H1 (cell line): ENCODE measurements around the gene CPSF7. TPM values are rescaled to one million over a fixed set of nuclear protein-coding genes. Genes with fewer than 3 reads are reported as not detected.

Source experiments
- CTCF ChIA-PET: fragments of 300-600 bp; sonication (Branson Sonifier 250); formaldehyde crosslinking; loops from one replicate; lab custom pipeline; 2021; ENCODE audit not compliant: partially characterized antibody; lab: Charles Lee
- POLR2A ChIA-PET: fragments of 300-600 bp; sonication (Branson Sonifier 250); formaldehyde crosslinking; loops from one replicate; lab custom pipeline; 2021; ENCODE audit warnings: inconsistent platforms; ENCODE audit not compliant: partially characterized antibody; lab: Charles Lee
- DNase-seq, 2 experiments: peaks; one replicate each; pipeline versions ENCODE4 v3.0.0 to v3.0.0-alpha.2; 2010 to 2022; ENCODE audit warnings: low spot score in 2 of 2, low read depth in 1 of 2, mixed read lengths in 1 of 2
- FAIRE-seq: peaks from 2 replicates; lab custom pipeline; 2011; peaks lifted over from hg19 to GRCh38; lab: Jason Lieb, UNC
- H2AFZ ChIP-seq: 2 replicates; pipeline ENCODE4 v1.8.1; 2012; ENCODE audit warnings: low read length, inconsistent platforms
- H2AK5ac ChIP-seq: 2 replicates; pipeline ENCODE4 v1.6.1; 2013; ENCODE audit warnings: low read depth, low read length
- H2BK120ac ChIP-seq: replicated peaks from 2 replicates; pipeline ENCODE3; 2013; ENCODE audit warnings: low read depth, low read length, inconsistent platforms
- H2BK12ac ChIP-seq: 2 replicates; pipeline ENCODE4 v1.6.1; 2013; ENCODE audit warnings: low read depth, low read length
- H2BK15ac ChIP-seq: 2 replicates; pipeline ENCODE4 v1.6.1; 2013; ENCODE audit warnings: low read length
- H2BK20ac ChIP-seq: 2 replicates; pipeline ENCODE4 v1.6.1; 2013; ENCODE audit warnings: low read length
- H2BK5ac ChIP-seq: 2 replicates; pipeline ENCODE4 v1.6.1; 2013; ENCODE audit warnings: low read depth, low read length
- H3K14ac ChIP-seq: 2 replicates; pipeline ENCODE4 v1.6.1; 2013; ENCODE audit warnings: inconsistent platforms; ENCODE audit not compliant: insufficient read length
- H3K18ac ChIP-seq: 2 replicates; pipeline ENCODE4 v1.6.1; 2013; ENCODE audit warnings: low read length; ENCODE audit errors: extremely low read depth
- H3K23ac ChIP-seq: 2 replicates; pipeline ENCODE4 v1.6.1; 2013; ENCODE audit warnings: inconsistent platforms; ENCODE audit not compliant: insufficient read length
- H3K23me2 ChIP-seq: 2 replicates; pipeline ENCODE4 v1.6.1; 2013; ENCODE audit warnings: low read depth, low read length
- H3K27ac ChIP-seq: 2 replicates; pipeline ENCODE4 v1.6.1; 2011; ENCODE audit warnings: low read depth, low read length, inconsistent platforms
- H3K27me3 ChIP-seq, 4 experiments: replicated peaks in 1 of 4; 1 replicate in 1 of 4; 2 replicates in 3 of 4; pipeline versions ENCODE4 v1.6.1 to v1.8.1; 2011 to 2013; ENCODE audit warnings: low read length in 3 of 4, mild to moderate bottlenecking in 3 of 4, inconsistent platforms in 2 of 4, mixed read lengths in 2 of 4, moderate library complexity in 1 of 4; ENCODE audit not compliant: control insufficient read depth in 3 of 4, insufficient read depth in 3 of 4; ENCODE audit errors: extremely low read depth in 1 of 4
- H3K36me3 ChIP-seq, 4 experiments: 2 replicates each; pipeline versions ENCODE4 v1.6.1 to v1.8.1; 2011 to 2013; ENCODE audit warnings: mild to moderate bottlenecking in 4 of 4, low read length in 3 of 4, moderate library complexity in 2 of 4, control low read depth in 1 of 4, inconsistent platforms in 1 of 4; ENCODE audit not compliant: insufficient read depth in 4 of 4, control insufficient read depth in 2 of 4
- H3K4ac ChIP-seq: replicated peaks from 2 replicates; pipeline ENCODE3; 2013; ENCODE audit warnings: low read length, low read depth, mixed read lengths, inconsistent platforms; ENCODE audit not compliant: insufficient read length
- H3K4me1 ChIP-seq, 4 experiments: replicated peaks in 1 of 4; 1 replicate in 1 of 4; 2 replicates in 3 of 4; pipeline versions ENCODE4 v1.6.1 to v1.8.1; 2011 to 2013; ENCODE audit warnings: low read length in 3 of 4, inconsistent platforms in 2 of 4, mixed read lengths in 1 of 4; ENCODE audit not compliant: insufficient read depth in 4 of 4, control insufficient read depth in 3 of 4
- H3K4me2 ChIP-seq, 2 experiments: 2 replicates each; pipeline versions ENCODE4 v1.6.1 to v1.8.1; 2011 to 2013; ENCODE audit warnings: low read depth in 2 of 2, low read length in 2 of 2, control low read depth in 1 of 2, inconsistent platforms in 1 of 2, mild to moderate bottlenecking in 1 of 2; ENCODE audit not compliant: insufficient read depth in 1 of 2
- H3K4me3 ChIP-seq, 4 experiments: fragments of 200-600, 300-600 bp in 1 of 4; sonication (generic), shearing (Covaris generic), sonication (Bioruptor Twin) in 1 of 4; 2 replicates each; pipeline versions ENCODE4 v1.5.1 to v1.8.1; 2011 to 2016; ENCODE audit warnings: low read length in 4 of 4, low read depth in 3 of 4, control low read depth in 2 of 4, inconsistent platforms in 2 of 4, mild to moderate bottlenecking in 2 of 4, mixed read lengths in 1 of 4, moderate library complexity in 1 of 4; ENCODE audit not compliant: insufficient read depth in 2 of 4; ENCODE audit errors: extremely low read depth in 1 of 4
- H3K56ac ChIP-seq: replicated peaks from 2 replicates; pipeline ENCODE3; 2013; ENCODE audit warnings: low read depth, mild to moderate bottlenecking, mixed read lengths, low read length, inconsistent platforms; ENCODE audit not compliant: insufficient read length
- H3K79me1 ChIP-seq: 2 replicates; pipeline ENCODE4 v1.6.1; 2013; ENCODE audit warnings: low read depth, low read length, control low read depth
- H3K79me2 ChIP-seq, 2 experiments: 2 replicates each; pipeline versions ENCODE4 v1.6.1 to v1.8.1; 2012 to 2013; ENCODE audit warnings: low read length in 2 of 2, mild to moderate bottlenecking in 2 of 2, inconsistent platforms in 1 of 2; ENCODE audit not compliant: insufficient read depth in 2 of 2, control insufficient read depth in 1 of 2
- H3K9ac ChIP-seq, 4 experiments: replicated peaks in 1 of 4; 1 replicate in 1 of 4; 2 replicates in 3 of 4; pipeline versions ENCODE4 v1.6.1 to v1.8.1; 2011 to 2013; ENCODE audit warnings: low read depth in 3 of 4, low read length in 3 of 4, control low read depth in 2 of 4, mild to moderate bottlenecking in 2 of 4, moderate library complexity in 2 of 4, inconsistent platforms in 1 of 4; ENCODE audit errors: extremely low read depth in 1 of 4
- H3K9me3 ChIP-seq, 2 experiments: 2 replicates each; pipeline versions ENCODE4 v1.6.1 to v1.8.1; 2012 to 2013; ENCODE audit warnings: mild to moderate bottlenecking in 2 of 2, moderate library complexity in 2 of 2, control low read depth in 1 of 2, inconsistent platforms in 1 of 2, low read depth in 1 of 2, low read length in 1 of 2, mixed read lengths in 1 of 2; ENCODE audit not compliant: insufficient read depth in 2 of 2
- H4K20me1 ChIP-seq, 2 experiments: replicated peaks in 1 of 2; 2 replicates each; pipeline versions ENCODE3 to v1.8.1; 2011 to 2013; ENCODE audit warnings: inconsistent platforms in 2 of 2, low read length in 2 of 2, mild to moderate bottlenecking in 1 of 2; ENCODE audit not compliant: insufficient read depth in 2 of 2, control insufficient read depth in 1 of 2
- H4K5ac ChIP-seq: 2 replicates; pipeline ENCODE4 v1.6.1; 2013; ENCODE audit warnings: low read length, low read depth, mixed read lengths, inconsistent platforms; ENCODE audit not compliant: insufficient read length
- H4K8ac ChIP-seq: 2 replicates; pipeline ENCODE4 v1.8.0; 2013; ENCODE audit warnings: mild to moderate bottlenecking, moderate library complexity, low read length, inconsistent platforms; ENCODE audit not compliant: insufficient read depth; ENCODE audit errors: extremely low read depth
- H4K91ac ChIP-seq: replicated peaks from 2 replicates; pipeline ENCODE3; 2013; ENCODE audit warnings: low read length, mixed read lengths, inconsistent platforms; ENCODE audit not compliant: insufficient read length
- BACH1 ChIP-seq: IDR thresholded peaks from 2 replicates; pipeline ENCODE4 v1.6.1; 2012; ENCODE audit warnings: low read length, improper control_type of control experiment
- EGR1 ChIP-seq: IDR thresholded peaks from 2 replicates; pipeline ENCODE4 v1.6.1; 2011; ENCODE audit warnings: low read depth, low read length, borderline replicate concordance
- JUN ChIP-seq: IDR thresholded peaks from 2 replicates; pipeline ENCODE4 v1.6.1; 2011; ENCODE audit warnings: low read depth, mild to moderate bottlenecking, improper control_type of control experiment, low read length
- JUND ChIP-seq: IDR thresholded peaks from 2 replicates; pipeline ENCODE4 v1.6.1; 2011; ENCODE audit warnings: mild to moderate bottlenecking, improper control_type of control experiment, low read length
- SIRT6 ChIP-seq: IDR thresholded peaks from one replicate; pipeline ENCODE4 v1.7.1; 2012; ENCODE audit warnings: low read length, inconsistent platforms
- SIX5 ChIP-seq: IDR thresholded peaks from 2 replicates; pipeline ENCODE4 v1.6.1; 2011; ENCODE audit warnings: mild to moderate bottlenecking, low read depth, low read length
- SP1 ChIP-seq: IDR thresholded peaks from 2 replicates; pipeline ENCODE4 v1.6.1; 2011; ENCODE audit warnings: low read depth, low read length
- SP4 ChIP-seq: IDR thresholded peaks from 2 replicates; pipeline ENCODE4 v1.6.1; 2012; ENCODE audit warnings: low read length, inconsistent platforms
- TBP ChIP-seq: IDR thresholded peaks from 2 replicates; pipeline ENCODE4 v1.6.1; 2011; ENCODE audit warnings: low read depth, low read length, improper control_type of control experiment
- WGBS, 2 experiments: shearing (Covaris generic) in 1 of 2; methylation state at CpG; one replicate each; pipeline versions ENCODE4 v1.1.6 to v1.1.7; 2013 to 2015; ENCODE audit warnings: low lambda C conversion rate in 2 of 2, mixed read lengths in 2 of 2, inconsistent platforms in 1 of 2, low coverage in 1 of 2, missing lambda C conversion rate in 1 of 2; ENCODE audit not compliant: insufficient replicate concordance in 2 of 2, insufficient coverage in 1 of 2, insufficient read length in 1 of 2; ENCODE audit errors: extremely low coverage in 1 of 2, missing lambda C conversion rate in 1 of 2; 5-methylcytosine and 5-hydroxymethylcytosine counted together
- polyA plus RNA-seq, 7 experiments: library from polyadenylated mRNA; depleted of rRNA in 3 of 7; stranded (reverse) in 5 of 7; unstranded in 2 of 7; fragments of >200 nt in 5 of 7; fragments of 200-250 nt in 2 of 7; gene quantifications; 1 replicate in 5 of 7; 2 replicates in 1 of 7; 4 replicates in 1 of 7; pipeline versions ENCODE4 v1.2.1 to v1.2.3, GENCODE V29; 2011 to 2013; ENCODE audit warnings: missing spikeins in 2 of 7, mixed read lengths in 2 of 7
- total RNA-seq: library from RNA; stranded (reverse); fragmentation: NEBNext Ultra II Directional; extraction: Animal tissue kit (Norgen Biotek cat#: 25700); gene quantifications from 2 replicates; pipeline ENCODE4 v1.2.1, GENCODE V29; 2021

CPSF7 gene
- total and polyA plus RNA-seq, 2 of the 8 experiments (the other 6 are each of a cell fraction or from before 2014, with no cell fraction given), result 95.9 to 122 TPM

DNA sequence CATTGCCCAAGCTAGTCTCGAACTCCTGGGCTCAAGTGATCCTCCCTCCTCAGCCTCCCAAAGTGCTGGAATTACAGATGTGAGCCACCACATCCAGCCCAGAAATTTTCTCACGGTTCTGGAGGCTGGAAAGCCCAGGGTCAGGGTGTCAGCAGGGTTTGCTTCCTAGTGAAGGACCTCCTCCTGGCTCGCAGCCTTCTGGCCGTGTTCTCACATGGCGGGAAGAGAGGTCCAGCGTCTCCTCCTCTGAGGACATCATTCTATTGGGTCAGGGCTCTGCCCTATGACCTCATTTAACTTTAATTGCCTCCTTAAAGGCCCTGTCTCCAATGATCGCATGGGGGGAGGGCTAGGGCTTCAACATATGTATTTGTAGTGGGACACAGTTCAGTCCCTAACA lies 38.2 kb upstream of the CPSF7 start:
- H2BK5ac ChIP-seq, result no peak overlapping the region
- H3K23me2 ChIP-seq, result no peaks in the 10 kb centered on the region
- H3K27me3 ChIP-seq, result no peaks in the 10 kb centered on the region
- H3K14ac ChIP-seq, result no peak overlapping the region
- 0 out of 8 replicates have a peak, but pooled peaks cover 0 to 4% (median 0%) of the 10 kb centered on the region in 4 experiments for H3K36me3 ChIP-seq
- 89% methylated on average over 7 of the region's 7 CpGs; no CpG with 5 or more reads in 1 of the 2 experiments for WGBS, 2 experiments
- ChIA-PET POLR2A (interaction anchor here (0.9 kb wide), 1 partner anchor 29 kb away, joined by 3 read pairs; no protein-coding TSS in a partner anchor), CTCF (interaction anchor here (1.3 to 57.8 kb wide), 6 partner anchors 10 to 170 kb away, joined by 3 to 2106 read pairs (median 8); partner anchors contain the start of gene LRRC10B)
- no peaks in the 10 kb centered on the region for H3K9me3 ChIP-seq
- H3K9ac ChIP-seq, result no peak overlapping the region
- no peak overlapping the region; the same call in 1 of the 2 replicates for H4K8ac ChIP-seq
- FAIRE-seq (no peak), DNase-seq (no peak)
- no peaks in the 10 kb centered on the region for H4K20me1 ChIP-seq
- H4K91ac ChIP-seq, result no peak overlapping the region
- no peak overlapping the region for H3K4me2 ChIP-seq
- H2BK120ac ChIP-seq, result no peak overlapping the region
- no peak overlapping the region for H2BK12ac ChIP-seq
- no peak overlapping the region for H3K4me3 ChIP-seq
- H3K4me1 ChIP-seq, result no peaks in the 10 kb centered on the region
- no peaks in the 10 kb centered on the region for H3K79me2 ChIP-seq
- no peak overlapping the region for H3K56ac ChIP-seq
- no peak overlapping the region for H2AK5ac ChIP-seq
- H3K4ac ChIP-seq, result no peak overlapping the region
- H2BK15ac ChIP-seq, result no peak overlapping the region
- H2BK20ac ChIP-seq, result no peak overlapping the region
- H4K5ac ChIP-seq, result no peak overlapping the region
- TF ChIP-seq JUND, result no peak
- TF ChIP-seq JUN, result no peak
- no peak for TF ChIP-seq SP4
- no peak for TF ChIP-seq SIX5
- TF ChIP-seq TBP, result no peak
- no peak for TF ChIP-seq EGR1
- TF ChIP-seq BACH1, result no peak
- TF ChIP-seq SIRT6, result no peak
- TF ChIP-seq SP1, result no peak
- H3K79me1 ChIP-seq, result no peaks in the 10 kb centered on the region
- no peak overlapping the region for H3K18ac ChIP-seq
- H2AFZ ChIP-seq, result no peak overlapping the region
- no peak overlapping the region for H3K23ac ChIP-seq
- no peak overlapping the region for H3K27ac ChIP-seq
